ENCODE results near the gene CNTN1. TPM values are rescaled to one million over a fixed set of nuclear protein-coding genes. Genes with fewer than 3 reads are reported as not detected.
A peak's percentile ranks its signal among the peaks of the same experiment; 100 is the strongest.

Gene CNTN1
- total and polyA plus RNA-seq, 8 donors, result 2.7 to 63.5 (median 45.8) TPM

- H3K27ac ChIP-seq, result no peak overlapping the region
- ATAC-seq, result no peak
- H3K4me3 ChIP-seq, result no peak overlapping the region
- intact Hi-C loops (cut with DNase I), result no loop called here
- H3K27me3 ChIP-seq, result no peaks in the 10 kb centered on the region
- H3K4me1 ChIP-seq, result no peaks in the 10 kb centered on the region
- H3K36me3 ChIP-seq, result no peaks in the 10 kb centered on the region
- H3K9me3 ChIP-seq, result peaks cover 0 to 6% of the 10 kb centered on the region in 2 donors
- no peak for TF ChIP-seq CTCF (IDR thresholded peaks at IDR 0.05)
- DNase-seq, result peak in 1 of 4 donors; percentile 43
Measured at GRCh38 chr12:40672741-40673271, 19.4 kb upstream of the CNTN1 start.

- no peak overlapping the region for H3K4me3 ChIP-seq
Measured at GRCh38 chr12:40681148-40681547, 11.1 kb upstream of the CNTN1 start.

GRCh38 chr12:40684986-40685385, 7.3 kb upstream of the CNTN1 start:
- ATAC-seq (no peak), DNase-seq (no peak)
- H3K4me1 ChIP-seq, result no peaks in the 10 kb centered on the region
- H3K36me3 ChIP-seq, result peaks cover 0 to 2% of the 10 kb centered on the region in 2 donors
- no peak overlapping the region for H3K4me3 ChIP-seq
- TF ChIP-seq CTCF (IDR thresholded peaks at IDR 0.05), result no peak
- H3K27ac ChIP-seq, result no peak overlapping the region
- intact Hi-C loops (cut with DNase I), result no loop called here
- H3K9me3 ChIP-seq, result no peaks in the 10 kb centered on the region
- H3K27me3 ChIP-seq, result no peaks in the 10 kb centered on the region

More at GRCh38 chr12:40681148-40681547, 11.1 kb upstream of the CNTN1 start:
- ATAC-seq (no peak), DNase-seq (no peak)
- H3K4me1 ChIP-seq, result no peaks in the 10 kb centered on the region
- intact Hi-C loops (cut with DNase I), result no loop called here
- peaks cover 0 to 2% of the 10 kb centered on the region in 2 donors for H3K36me3 ChIP-seq
- no peak for TF ChIP-seq CTCF (IDR thresholded peaks at IDR 0.05)
- peaks cover 0 to 10% of the 10 kb centered on the region in 2 donors for H3K9me3 ChIP-seq
- no peaks in the 10 kb centered on the region for H3K27me3 ChIP-seq
- no peak overlapping the region for H3K27ac ChIP-seq

- Histone ChIP-seq H3K4me3 (no peak overlapping the region), H3K36me3 (no peaks in the 10 kb centered on the region), H3K9me3 (no peaks in the 10 kb centered on the region), H3K27ac (no peak overlapping the region), H3K4me1 (peaks cover 0 to 2% of the 10 kb centered on the region in 2 donors), H3K27me3 (peaks cover 5 to 30% of the 10 kb centered on the region in 2 donors)
- intact Hi-C loops (cut with DNase I), result no loop called here
- DNase-seq (no peak), ATAC-seq (no peak)
- no peak for TF ChIP-seq CTCF (IDR thresholded peaks at IDR 0.05)
Measured at GRCh38 chr12:40688085-40688725, 4.0 kb upstream of the CNTN1 start.

GRCh38 chr12:40689576-40689975, 2.7 kb upstream of the CNTN1 start:
- peaks cover 0 to 3% of the 10 kb centered on the region in 2 donors for H3K4me1 ChIP-seq
- ATAC-seq (no peak), DNase-seq (no peak)

More at GRCh38 chr12:40689576-40689975, 2.7 kb upstream of the CNTN1 start:
- no peak overlapping the region for H3K4me3 ChIP-seq
- no peak overlapping the region for H3K27ac ChIP-seq
- no peak for TF ChIP-seq CTCF (IDR thresholded peaks at IDR 0.05)
- intact Hi-C loops (cut with DNase I), result no loop called here
- no peaks in the 10 kb centered on the region for H3K36me3 ChIP-seq
- no peaks in the 10 kb centered on the region for H3K9me3 ChIP-seq
- H3K27me3 ChIP-seq, result peaks cover 5 to 44% of the 10 kb centered on the region in 2 donors
